Mesendoderm (in vitro differentiated cells): ENCODE data around the gene FAM174C. TPM values are rescaled to one million over a fixed set of nuclear protein-coding genes. Genes with fewer than 3 reads are reported as not detected.

Experiments
- DNase-seq: peaks from one replicate; pipeline ENCODE4 v3.0.0; 2013
- H2AK5ac ChIP-seq: 2 replicates; pipeline ENCODE4 v1.6.1; 2013; ENCODE audit warnings: low read length, inconsistent platforms
- H2BK120ac ChIP-seq: 2 replicates; pipeline ENCODE4 v1.6.1; 2013; ENCODE audit warnings: low read depth, mild to moderate bottlenecking, low read length, moderate library complexity, mixed read lengths
- H2BK15ac ChIP-seq: replicated peaks from 2 replicates; pipeline ENCODE4 v1.6.1; 2013; ENCODE audit warnings: low read depth, mild to moderate bottlenecking, moderate library complexity
- H2BK5ac ChIP-seq: 2 replicates; pipeline ENCODE4 v1.6.1; 2013; ENCODE audit warnings: low read length, inconsistent platforms
- H3K18ac ChIP-seq: 2 replicates; pipeline ENCODE4 v1.6.1; 2013; ENCODE audit warnings: mild to moderate bottlenecking, low read length, mixed read lengths
- H3K23ac ChIP-seq: one replicate; pipeline ENCODE4 v1.6.1; 2013; ENCODE audit warnings: low read length
- H3K27ac ChIP-seq: 2 replicates; pipeline ENCODE4 v1.5.1; 2013; ENCODE audit warnings: low read depth, mild to moderate bottlenecking, inconsistent platforms, low read length, moderate library complexity
- H3K27me3 ChIP-seq: 2 replicates; pipeline ENCODE4 v1.6.1; 2013; ENCODE audit warnings: low read length, control low read depth, mild to moderate bottlenecking, inconsistent platforms; ENCODE audit not compliant: insufficient read depth, poor library complexity
- H3K36me3 ChIP-seq: 2 replicates; pipeline ENCODE4 v1.6.1; 2013; ENCODE audit warnings: low read length, inconsistent platforms; ENCODE audit not compliant: control insufficient read depth, insufficient read depth
- H3K4ac ChIP-seq: one replicate; pipeline ENCODE4 v1.6.1; 2013; ENCODE audit warnings: low read depth, mild to moderate bottlenecking, low read length, moderate library complexity
- H3K4me1 ChIP-seq: 2 replicates; pipeline ENCODE4 v1.6.1; 2013; ENCODE audit warnings: low read depth, low read length, inconsistent platforms; ENCODE audit not compliant: control insufficient read depth
- H3K4me2 ChIP-seq: 2 replicates; pipeline ENCODE4 v1.6.1; 2013; ENCODE audit warnings: low read length
- H3K4me3 ChIP-seq: 2 replicates; pipeline ENCODE4 v1.5.1; 2013; ENCODE audit warnings: mild to moderate bottlenecking, low read length
- H3K56ac ChIP-seq: one replicate; pipeline ENCODE4 v1.6.1; 2013; ENCODE audit warnings: low read length
- H3K79me1 ChIP-seq: 2 replicates; pipeline ENCODE4 v1.6.1; 2013; ENCODE audit warnings: low read length, inconsistent platforms
- H3K79me2 ChIP-seq: 2 replicates; pipeline ENCODE4 v1.6.1; 2013; ENCODE audit warnings: mild to moderate bottlenecking, low read length; ENCODE audit not compliant: control insufficient read depth, insufficient read depth
- H3K9ac ChIP-seq: 2 replicates; pipeline ENCODE4 v1.6.1; 2013; ENCODE audit warnings: low read length, inconsistent platforms
- H4K5ac ChIP-seq: one replicate; pipeline ENCODE4 v1.6.1; 2013; ENCODE audit warnings: low read length
- H4K8ac ChIP-seq: one replicate; pipeline ENCODE4 v1.6.1; 2013; ENCODE audit warnings: low read depth, mild to moderate bottlenecking, control low read depth, low read length, moderate library complexity
- WGBS: extraction: QIAGEN DNeasy Blood & Tissue Kit; methylation state at CpG from one replicate; pipeline ENCODE4 v1.1.7; 2013; ENCODE audit warnings: low lambda C conversion rate, missing lambda C conversion rate; ENCODE audit not compliant: insufficient coverage; ENCODE audit errors: extremely low coverage; 5-methylcytosine and 5-hydroxymethylcytosine counted together
- polyA plus RNA-seq, 2 experiments: library from polyadenylated mRNA; stranded (reverse); fragments of 200-250 nt; gene quantifications; one replicate each; pipeline ENCODE4 v1.2.3, GENCODE V29; 2013

FAM174C gene
- polyA plus RNA-seq (2013, experiment 1 of 2), result 55.7 TPM
- 57.0 TPM for polyA plus RNA-seq (2013, experiment 2 of 2)

DNA sequence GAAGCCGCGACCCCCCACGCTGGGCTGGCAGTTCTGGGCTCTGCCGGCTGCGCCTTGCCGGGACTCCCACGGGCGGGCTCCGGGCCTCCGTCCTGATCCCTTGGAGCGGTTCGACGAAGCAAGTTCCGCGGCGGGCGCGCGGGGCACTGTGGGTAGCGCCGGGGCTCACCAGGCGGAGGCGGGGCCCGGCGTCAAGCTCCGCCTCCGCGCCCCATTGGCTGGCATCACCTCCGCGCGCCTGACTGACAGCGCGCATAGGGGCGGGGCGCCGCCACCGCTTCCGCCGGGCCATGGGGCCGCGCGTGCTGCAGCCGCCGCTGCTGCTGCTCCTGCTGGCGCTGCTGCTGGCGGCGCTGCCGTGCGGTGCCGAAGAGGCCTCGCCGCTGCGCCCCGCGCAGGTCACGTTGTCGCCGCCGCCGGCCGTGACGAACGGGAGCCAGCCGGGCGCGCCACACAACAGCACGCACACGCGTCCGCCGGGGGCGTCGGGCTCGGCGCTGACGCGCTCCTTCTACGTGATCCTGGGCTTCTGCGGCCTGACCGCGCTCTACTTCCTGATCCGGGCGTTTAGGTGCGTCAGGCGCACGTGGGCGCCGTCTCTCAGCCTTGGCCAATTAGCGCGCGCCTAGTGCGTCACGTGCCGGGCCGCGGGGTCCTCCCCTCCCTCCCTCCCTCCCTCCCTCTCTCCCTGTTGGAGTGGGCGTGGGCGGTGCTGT lies at the start of gene FAM174C:
Gene FAM174C (plus strand): TSS at position 271 of the 716 bp plus-strand sequence. CDS start 20 bp downstream, at position 291.
- Histone ChIP-seq H3K4me2 (peak within 1 kb of the TSS; percentile 98), H3K27ac (peak within 1 kb of the TSS; percentile 98), H2BK5ac (peak within 1 kb of the TSS; percentile 93), H3K56ac (peak within 1 kb of the TSS; percentile 99), H3K79me2 (peaks cover 35% of the 10 kb centered on the region), H3K4ac (peak within 1 kb of the TSS; percentile 40), H2BK120ac (no peak within 1 kb of the TSS), H3K27me3 (no peaks in the 10 kb centered on the region), H3K23ac (peak within 1 kb of the TSS; percentile 100), H3K4me3 (peak within 1 kb of the TSS; percentile 77), H3K36me3 (peaks cover 14% of the 10 kb centered on the region), H2AK5ac (no peak within 1 kb of the TSS), H3K9ac (peak within 1 kb of the TSS; percentile 98), H3K4me1 (no peaks in the 10 kb centered on the region), H4K8ac (no peak within 1 kb of the TSS), H2BK15ac (no peak within 1 kb of the TSS), H3K79me1 (peaks cover 16% of the 10 kb centered on the region), H4K5ac (no peak within 1 kb of the TSS), H3K18ac (peak within 1 kb of the TSS; percentile 86)
- peak; percentile 99 for DNase-seq
- WGBS, result no CpG with 5 or more reads among the region's 98 CpGs

- Histone ChIP-seq H2AK5ac (no peak overlapping the region), H2BK5ac (no peak overlapping the region), H2BK120ac (no peak overlapping the region), H3K9ac (no peak overlapping the region), H4K8ac (no peak overlapping the region), H3K23ac (no peak overlapping the region), H3K56ac (no peak overlapping the region), H3K4me2 (no peak overlapping the region), H3K36me3 (no peaks in the 10 kb centered on the region), H3K4me1 (no peaks in the 10 kb centered on the region), H3K4ac (no peak overlapping the region), H3K4me3 (no peak overlapping the region), H4K5ac (no peak overlapping the region), H3K27ac (no peak overlapping the region), H3K18ac (no peak overlapping the region), H2BK15ac (no peak overlapping the region), H3K79me2 (no peaks in the 10 kb centered on the region), H3K27me3 (no peaks in the 10 kb centered on the region), H3K79me1 (no peaks in the 10 kb centered on the region)
- WGBS, result no CpG with 5 or more reads among the region's 11 CpGs
- no peak for DNase-seq
Observed at GRCh38 chr19:1226227-1226518, 49.2 kb upstream of the FAM174C start.

GRCh38 chr19:1226522-1227303 lies 48.6 kb upstream of the FAM174C start:
- Histone ChIP-seq H3K56ac (no peak overlapping the region), H3K4me2 (no peak overlapping the region), H3K79me2 (no peaks in the 10 kb centered on the region), H3K4me3 (no peak overlapping the region), H2AK5ac (no peak overlapping the region), H3K79me1 (no peaks in the 10 kb centered on the region), H2BK15ac (no peak overlapping the region), H3K4ac (no peak overlapping the region), H4K5ac (no peak overlapping the region), H4K8ac (no peak overlapping the region), H3K9ac (no peak overlapping the region), H2BK120ac (no peak overlapping the region), H3K27ac (no peak overlapping the region), H3K27me3 (no peaks in the 10 kb centered on the region), H3K23ac (no peak overlapping the region), H3K36me3 (no peaks in the 10 kb centered on the region), H2BK5ac (no peak overlapping the region), H3K4me1 (no peaks in the 10 kb centered on the region), H3K18ac (no peak overlapping the region)
- WGBS, result no CpG with 5 or more reads among the region's 50 CpGs
- DNase-seq, result no peak

GRCh38 chr19:1227304-1228054 lies 47.9 kb upstream of the FAM174C start:
- Histone ChIP-seq H4K5ac (no peak overlapping the region), H3K27ac (no peak overlapping the region), H3K23ac (no peak overlapping the region), H4K8ac (no peak overlapping the region), H2AK5ac (no peak overlapping the region), H3K79me1 (no peaks in the 10 kb centered on the region), H3K79me2 (no peaks in the 10 kb centered on the region), H3K56ac (no peak overlapping the region), H3K4me3 (no peak overlapping the region), H3K4ac (no peak overlapping the region), H3K18ac (no peak overlapping the region), H3K4me2 (no peak overlapping the region), H2BK15ac (no peak overlapping the region), H3K4me1 (no peaks in the 10 kb centered on the region), H3K36me3 (no peaks in the 10 kb centered on the region), H2BK5ac (no peak overlapping the region), H3K27me3 (no peaks in the 10 kb centered on the region), H3K9ac (no peak overlapping the region), H2BK120ac (no peak overlapping the region)
- DNase-seq, result no peak
- no CpG with 5 or more reads among the region's 56 CpGs for WGBS

GRCh38 chr19:1228161-1228957 lies 47.0 kb upstream of the FAM174C start:
- no peak overlapping the region for H3K56ac ChIP-seq
- no peak overlapping the region for H2BK15ac ChIP-seq
- H3K23ac ChIP-seq, result no peak overlapping the region
- H2BK5ac ChIP-seq, result no peak overlapping the region
- no peak overlapping the region for H3K27ac ChIP-seq
- H3K18ac ChIP-seq, result no peak overlapping the region
- no peak overlapping the region for H3K4ac ChIP-seq
- no peaks in the 10 kb centered on the region for H3K4me1 ChIP-seq
- no peaks in the 10 kb centered on the region for H3K36me3 ChIP-seq
- H3K4me3 ChIP-seq, result no peak overlapping the region
- no peak overlapping the region for H4K8ac ChIP-seq
- DNase-seq, result no peak
- no CpG with 5 or more reads among the region's 100 CpGs for whole genome bisulfite sequencing
- no peak overlapping the region for H2BK120ac ChIP-seq
- H3K4me2 ChIP-seq, result no peak overlapping the region
- no peaks in the 10 kb centered on the region for H3K27me3 ChIP-seq
- H3K79me1 ChIP-seq, result no peaks in the 10 kb centered on the region
- H2AK5ac ChIP-seq, result no peak overlapping the region
- H4K5ac ChIP-seq, result no peak overlapping the region
- no peak overlapping the region for H3K9ac ChIP-seq
- H3K79me2 ChIP-seq, result no peaks in the 10 kb centered on the region
